Body of pancreas (tissue), 4 donors: ENCODE results near the gene PTGES2. TPM values are rescaled to one million over a fixed set of nuclear protein-coding genes. Genes with fewer than 3 reads are reported as not detected.

Experiments used
- ATAC-seq: fragments of 150-250 bp; one replicate; pipeline ENCODE4 v1.9.1; 2016
- DNase-seq, 4 donors: peaks; one replicate each; pipeline ENCODE4 v3.0.0-alpha.2; 2019
- H3K27ac ChIP-seq, 4 donors: fragments of 200-600 bp; sonication (generic); 1 replicate in 3 of 4; 2 replicates in 1 of 4; pipeline versions ENCODE4 v1.5.1 to v1.6.1; 2016 to 2019; ENCODE audit warnings: mild to moderate bottlenecking in 1 of 4, mixed read lengths in 1 of 4, moderate library complexity in 1 of 4
- H3K27me3 ChIP-seq, 2 donors: fragments of 200-600 bp; sonication (generic); one replicate each; pipeline ENCODE4 v1.6.0; 2016; ENCODE audit warnings: mild to moderate bottlenecking in 1 of 2
- H3K36me3 ChIP-seq, 2 donors: fragments of 200-600 bp; sonication (generic); replicated peaks in 1 of 2; 2 replicates each; pipeline ENCODE4 v1.5.1; 2016; ENCODE audit warnings: low read depth in 2 of 2; ENCODE audit not compliant: insufficient read depth in 1 of 2
- H3K4me1 ChIP-seq: fragments of 200-600 bp; sonication (generic); one replicate; pipeline ENCODE4 v1.6.0; 2016
- H3K4me3 ChIP-seq, 2 donors: fragments of 200-600 bp; sonication (generic); 1 replicate in 1 of 2; 2 replicates in 1 of 2; pipeline ENCODE4 v1.5.1; 2016 to 2019
- H3K9me3 ChIP-seq, 3 donors: fragments of 200-600 bp; sonication (generic); 1 replicate in 2 of 3; 2 replicates in 1 of 3; pipeline ENCODE4 v1.5.1; 2016
- POLR2A ChIP-seq, 3 donors: fragments of 450-650 bp; IDR thresholded peaks; one replicate each; pipeline ENCODE4 v1.6.1; 2016; ENCODE audit warnings: antibody characterized with exemption in 3 of 3, mild to moderate bottlenecking in 2 of 3
- WGBS, 2 donors: methylation state at CpG; one replicate each; pipeline ENCODE4 v1.1.5; 2017; 5-methylcytosine and 5-hydroxymethylcytosine counted together
- intact Hi-C: fragments of 100-400 bp; cut with DNase I; formaldehyde crosslinking; loops from one replicate; pipeline ENCODE4 v1.15.1; 2023
- total RNA-seq, 2 donors: library from RNA; depleted of rRNA; stranded (reverse); fragments of >200 nt; gene quantifications; one replicate each; pipeline ENCODE4 v1.1.0, GENCODE V29; 2016
- TF ChIP-seq, protein P1 (sequence below), 7 experiments: fragments of 450-650 bp in 4 of 7; fragments of 200-600 bp in 3 of 7; sonication (generic) in 3 of 7; IDR thresholded peaks; one replicate each; pipeline ENCODE4 v1.5.1; 2016 to 2019; ENCODE audit warnings: antibody characterized with exemption in 7 of 7

Gene PTGES2
- total RNA-seq, 2 donors from 2014 or later: 55.8 to 145 TPM

GRCh38 chr9:128118971-128119665 is 8.4 kb downstream of the PTGES2 start:
- peak overlapping the region; percentile 62 to 90 (median 74) for H3K27ac ChIP-seq
- peak; percentile 42 for ATAC-seq
- peak; percentile 82 to 93 (median 88) for DNase-seq
- no peak overlapping the region for H3K4me3 ChIP-seq
- WGBS, 2 donors: 37 to 38% methylated on average over 14 to 15 of the region's 15 CpGs
- H3K27me3 ChIP-seq: no peaks in the 10 kb centered on the region
- no peaks in the 10 kb centered on the region for H3K9me3 ChIP-seq
- TF ChIP-seq, protein P1, sequence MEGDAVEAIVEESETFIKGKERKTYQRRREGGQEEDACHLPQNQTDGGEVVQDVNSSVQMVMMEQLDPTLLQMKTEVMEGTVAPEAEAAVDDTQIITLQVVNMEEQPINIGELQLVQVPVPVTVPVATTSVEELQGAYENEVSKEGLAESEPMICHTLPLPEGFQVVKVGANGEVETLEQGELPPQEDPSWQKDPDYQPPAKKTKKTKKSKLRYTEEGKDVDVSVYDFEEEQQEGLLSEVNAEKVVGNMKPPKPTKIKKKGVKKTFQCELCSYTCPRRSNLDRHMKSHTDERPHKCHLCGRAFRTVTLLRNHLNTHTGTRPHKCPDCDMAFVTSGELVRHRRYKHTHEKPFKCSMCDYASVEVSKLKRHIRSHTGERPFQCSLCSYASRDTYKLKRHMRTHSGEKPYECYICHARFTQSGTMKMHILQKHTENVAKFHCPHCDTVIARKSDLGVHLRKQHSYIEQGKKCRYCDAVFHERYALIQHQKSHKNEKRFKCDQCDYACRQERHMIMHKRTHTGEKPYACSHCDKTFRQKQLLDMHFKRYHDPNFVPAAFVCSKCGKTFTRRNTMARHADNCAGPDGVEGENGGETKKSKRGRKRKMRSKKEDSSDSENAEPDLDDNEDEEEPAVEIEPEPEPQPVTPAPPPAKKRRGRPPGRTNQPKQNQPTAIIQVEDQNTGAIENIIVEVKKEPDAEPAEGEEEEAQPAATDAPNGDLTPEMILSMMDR (IDR thresholded peaks at IDR 0.05): no peak
- TF ChIP-seq POLR2A (IDR thresholded peaks at IDR 0.05): no peak
- H3K4me1 ChIP-seq: peaks cover 54% of the 10 kb centered on the region
- peaks cover 2 to 11% of the 10 kb centered on the region in 2 donors for H3K36me3 ChIP-seq
- intact Hi-C loops: no loop called here

DNA sequence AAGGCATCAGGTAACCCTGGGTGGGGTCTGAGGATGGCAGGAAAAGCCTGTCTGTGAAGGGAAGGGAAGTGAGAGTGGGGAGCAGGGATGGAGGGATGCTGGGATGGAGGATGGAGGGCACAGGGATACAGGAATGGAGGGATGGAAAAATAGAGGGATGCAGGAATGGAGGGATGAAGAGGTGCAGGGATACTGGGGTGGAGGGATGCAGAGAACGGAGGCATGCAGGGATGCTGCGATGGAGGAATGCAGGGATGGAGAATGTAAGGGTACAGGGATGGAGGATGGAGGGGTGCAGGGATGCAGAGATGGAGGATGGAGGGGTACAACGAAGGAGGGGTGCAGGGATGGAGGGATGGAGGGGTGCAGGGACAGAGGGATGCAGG is 9.1 kb downstream of the PTGES2 start:
- peaks cover 60% of the 10 kb centered on the region for H3K4me1 ChIP-seq
- peaks cover 0 to 7% of the 10 kb centered on the region in 2 donors for H3K36me3 ChIP-seq
- WGBS, 2 donors: 37 to 41% methylated on average over 3 of the region's 3 CpGs
- no peak for ATAC-seq
- no peaks in the 10 kb centered on the region for H3K9me3 ChIP-seq
- peak in 2 of 4 donors; percentile 2 to 12 for DNase-seq
- H3K4me3 ChIP-seq: no peak overlapping the region
- intact Hi-C loops: no loop called here
- H3K27me3 ChIP-seq: no peaks in the 10 kb centered on the region
- no peak for TF ChIP-seq POLR2A (IDR thresholded peaks at IDR 0.05)
- TF ChIP-seq, protein P1 (IDR thresholded peaks at IDR 0.05): no peak
- no peak overlapping the region for H3K27ac ChIP-seq

GRCh38 chr9:128117613-128118471 is 9.7 kb downstream of the PTGES2 start:
- H3K36me3 ChIP-seq: peaks cover 0 to 7% of the 10 kb centered on the region in 2 donors
- no peaks in the 10 kb centered on the region for H3K9me3 ChIP-seq
- 12 to 22% methylated on average over 18 to 27 of the region's 27 CpGs for WGBS, 2 donors
- TF ChIP-seq, protein P1 (IDR thresholded peaks at IDR 0.05): peak; percentile 99 to 100 (median 100)
- no peak for TF ChIP-seq POLR2A (IDR thresholded peaks at IDR 0.05)
- intact Hi-C loops: no loop called here
- ATAC-seq: peak; percentile 64
- no peaks in the 10 kb centered on the region for H3K27me3 ChIP-seq
- peak; percentile 93 to 97 (median 96) for DNase-seq
- peaks cover 62% of the 10 kb centered on the region for H3K4me1 ChIP-seq
- no peak overlapping the region for H3K27ac ChIP-seq
- no peak overlapping the region for H3K4me3 ChIP-seq

DNA sequence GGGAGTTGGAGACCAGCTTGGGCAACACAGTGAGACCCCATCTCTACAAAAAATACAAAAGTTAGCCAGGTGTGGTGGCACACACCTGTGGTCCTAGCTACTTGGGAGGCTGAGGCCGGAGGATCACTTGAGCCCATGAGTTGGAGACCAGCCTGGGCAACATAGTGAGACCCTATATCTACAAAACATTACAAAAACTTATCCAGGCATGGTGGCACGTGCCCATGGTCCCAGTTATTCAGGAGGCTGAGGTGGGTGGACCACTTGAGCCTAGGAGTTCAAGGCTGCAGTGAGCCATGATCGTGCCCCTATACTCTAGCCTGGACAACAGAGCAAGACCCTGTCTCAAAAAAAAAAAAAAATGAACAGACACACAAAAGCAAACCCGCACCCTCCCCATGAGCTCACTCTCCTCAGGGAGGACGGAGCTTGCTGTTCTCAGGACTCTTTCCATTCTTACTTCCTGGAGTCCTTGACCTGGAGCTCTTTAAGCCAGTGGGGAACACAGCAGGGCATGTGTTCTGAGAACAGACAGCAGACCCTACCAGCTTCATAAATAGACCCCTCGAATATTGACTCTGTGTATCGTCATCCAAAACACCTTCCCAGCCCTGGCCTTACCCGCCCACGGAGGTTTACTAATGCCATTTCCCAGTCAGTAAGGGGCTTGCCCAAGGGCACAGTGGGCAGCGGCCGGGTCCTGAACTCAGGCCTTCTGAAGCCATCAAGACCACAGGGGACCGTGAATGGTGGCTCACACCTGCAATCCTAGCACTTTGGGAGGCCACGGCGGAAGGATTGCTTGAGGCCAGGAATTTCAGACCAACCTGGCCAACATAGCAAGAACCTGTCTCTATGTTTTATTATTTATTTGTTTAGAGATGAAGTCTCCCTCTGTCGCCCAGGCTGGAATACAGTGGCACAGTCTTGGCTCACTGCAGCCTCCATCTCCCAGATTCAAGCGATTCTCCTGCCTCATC is 11.1 kb downstream of the PTGES2 start:
- ATAC-seq: no peak

More for the DNA sequence above, 11.1 kb downstream of the PTGES2 start:
- WGBS, 2 donors: 84 to 85% methylated on average over 14 to 16 of the region's 16 CpGs
- DNase-seq: peak in 2 of 4 donors; percentile 3 to 22
- Histone ChIP-seq H3K27me3 (no peaks in the 10 kb centered on the region), H3K4me3 (no peak overlapping the region), H3K36me3 (peaks cover 0 to 6% of the 10 kb centered on the region in 2 donors), H3K4me1 (peaks cover 62% of the 10 kb centered on the region), H3K27ac (peak overlapping the region; percentile 79 to 95 (median 92)), H3K9me3 (no peaks in the 10 kb centered on the region)
- TF ChIP-seq, protein P1 (IDR thresholded peaks at IDR 0.05): no peak
- no peak for TF ChIP-seq POLR2A (IDR thresholded peaks at IDR 0.05)
- intact Hi-C loops: no loop called here
